Progenitor cell of endocrine pancreas (in vitro differentiated cells): ENCODE measurements around the gene C19orf81. TPM values are rescaled to one million over a fixed set of nuclear protein-coding genes. Genes with fewer than 3 reads are reported as not detected.

ENCODE experiments used
- DNase-seq: peaks from one replicate; pipeline ENCODE4 v3.0.0; 2021; ENCODE audit warnings: low spot score; ENCODE audit not compliant: unreplicated experiment
- H3K27ac Mint-ChIP-seq: 2 replicates; pipeline ENCODE4 v1.8.0; 2021; ENCODE audit warnings: mild to moderate bottlenecking, moderate library complexity, mixed read lengths
- H3K27me3 Mint-ChIP-seq: 2 replicates; pipeline ENCODE4 v1.8.0; 2021; ENCODE audit warnings: mixed read lengths
- H3K36me3 Mint-ChIP-seq: 2 replicates; pipeline ENCODE4 v1.8.0; 2022; ENCODE audit warnings: mixed read lengths; ENCODE audit not compliant: insufficient read depth
- H3K4me1 Mint-ChIP-seq: 2 replicates; pipeline ENCODE4 v1.8.0; 2021; ENCODE audit warnings: low read depth, mixed read lengths
- H3K4me3 Mint-ChIP-seq: 2 replicates; pipeline ENCODE4 v1.8.0; 2021; ENCODE audit warnings: low read depth, mild to moderate bottlenecking, moderate library complexity, mixed read lengths
- H3K9me3 Mint-ChIP-seq: 2 replicates; pipeline ENCODE4 v1.8.0; 2021; ENCODE audit warnings: low read depth, mixed read lengths
- CTCF ChIP-seq: fragments of 200-600 bp; sonication (generic); IDR thresholded peaks from one replicate; pipeline ENCODE4 v1.5.0; 2021; ENCODE audit warnings: antibody characterized with exemption, mild to moderate bottlenecking; ENCODE audit not compliant: unreplicated experiment
- total RNA-seq: library from RNA; stranded (reverse); gene quantifications from 2 replicates; pipeline ENCODE4 v1.2.1, GENCODE V29; 2021

C19orf81 gene
- total RNA-seq, 1 donor from 2014 or later, result 8.6 TPM

- DNase-seq, result peak; percentile 66
- H3K27me3 Mint-ChIP-seq, result peaks cover 89% of the 10 kb centered on the region
- H3K36me3 Mint-ChIP-seq, result no peaks in the 10 kb centered on the region
- H3K4me1 Mint-ChIP-seq, result no peaks in the 10 kb centered on the region
- H3K9me3 Mint-ChIP-seq, result no peaks in the 10 kb centered on the region
- H3K27ac Mint-ChIP-seq, result no peak overlapping the region
- no peak overlapping the region for H3K4me3 Mint-ChIP-seq
- no peak for TF ChIP-seq CTCF
Observed at GRCh38 chr19:50695251-50696093, 46.2 kb downstream of the C19orf81 start.

- no peaks in the 10 kb centered on the region for H3K9me3 Mint-ChIP-seq
- H3K27me3 Mint-ChIP-seq, result peaks cover 87% of the 10 kb centered on the region
- no peak for DNase-seq
- TF ChIP-seq CTCF, result no peak
- no peak overlapping the region for H3K4me3 Mint-ChIP-seq
- no peaks in the 10 kb centered on the region for H3K36me3 Mint-ChIP-seq
- no peak overlapping the region for H3K27ac Mint-ChIP-seq
- H3K4me1 Mint-ChIP-seq, result no peaks in the 10 kb centered on the region
Observed at GRCh38 chr19:50696094-50696483, 46.8 kb downstream of the C19orf81 start.

- TF ChIP-seq CTCF, result no peak
- no peak overlapping the region for H3K27ac Mint-ChIP-seq
- no peak for DNase-seq
- no peaks in the 10 kb centered on the region for H3K4me1 Mint-ChIP-seq
- no peak overlapping the region for H3K4me3 Mint-ChIP-seq
- H3K9me3 Mint-ChIP-seq, result no peaks in the 10 kb centered on the region
- peaks cover 83% of the 10 kb centered on the region for H3K27me3 Mint-ChIP-seq
- no peaks in the 10 kb centered on the region for H3K36me3 Mint-ChIP-seq
Observed at GRCh38 chr19:50697414-50698124, 48.3 kb downstream of the C19orf81 start.

GRCh38 chr19:50701367-50701985, 52.2 kb downstream of the C19orf81 start:
- Mint-ChIP-seq H3K9me3 (no peaks in the 10 kb centered on the region), H3K27me3 (peaks cover 78% of the 10 kb centered on the region)

More at GRCh38 chr19:50701367-50701985, 52.2 kb downstream of the C19orf81 start:
- Mint-ChIP-seq H3K4me3 (no peak overlapping the region), H3K4me1 (no peaks in the 10 kb centered on the region), H3K36me3 (no peaks in the 10 kb centered on the region), H3K27ac (no peak overlapping the region)
- DNase-seq, result no peak
- no peak for TF ChIP-seq CTCF
